H9 (cell line): ENCODE results near the gene DOCK1. TPM values are rescaled to one million over a fixed set of nuclear protein-coding genes. Genes with fewer than 3 reads are reported as not detected.

Experiments used
- DNase-seq: peaks from one replicate; pipeline ENCODE4 v3.0.0-alpha.2; 2017
- H2AFZ ChIP-seq: one replicate; pipeline ENCODE4 v1.6.1; 2013; ENCODE audit warnings: mild to moderate bottlenecking, low read length, control low read depth, moderate library complexity
- H2AK5ac ChIP-seq: 2 replicates; pipeline ENCODE4 v1.6.1; 2013; ENCODE audit warnings: low read length, control low read depth, mixed read lengths; ENCODE audit not compliant: insufficient read length
- H2BK120ac ChIP-seq: one replicate; pipeline ENCODE4 v1.6.1; 2013; ENCODE audit warnings: low read depth, mild to moderate bottlenecking, low read length, control low read depth, inconsistent platforms; ENCODE audit not compliant: poor library complexity, severe bottlenecking
- H2BK12ac ChIP-seq: 2 replicates; pipeline ENCODE4 v1.6.1; 2013; ENCODE audit warnings: low read length, control low read depth, mixed read lengths, low read depth; ENCODE audit not compliant: insufficient read length
- H2BK15ac ChIP-seq: 2 replicates; pipeline ENCODE4 v1.6.1; 2013; ENCODE audit warnings: low read depth, low read length, control low read depth
- H2BK20ac ChIP-seq: one replicate; pipeline ENCODE4 v1.6.1; 2013; ENCODE audit warnings: low read depth, mild to moderate bottlenecking, low read length, control low read depth, inconsistent platforms; ENCODE audit not compliant: poor library complexity, severe bottlenecking
- H2BK5ac ChIP-seq: 2 replicates; pipeline ENCODE4 v1.6.1; 2013; ENCODE audit warnings: low read length, control low read depth, mixed read lengths; ENCODE audit not compliant: insufficient read length
- H3K14ac ChIP-seq: 2 replicates; pipeline ENCODE4 v1.6.1; 2013; ENCODE audit warnings: low read length, control low read depth; ENCODE audit not compliant: insufficient read depth
- H3K18ac ChIP-seq: 2 replicates; pipeline ENCODE4 v1.6.1; 2013; ENCODE audit warnings: low read depth, mild to moderate bottlenecking, mixed read lengths, low read length, control low read depth; ENCODE audit not compliant: insufficient read length
- H3K23ac ChIP-seq: 2 replicates; pipeline ENCODE4 v1.6.1; 2013; ENCODE audit warnings: low read length, control low read depth, mixed read lengths, low read depth; ENCODE audit not compliant: insufficient read length
- H3K23me2 ChIP-seq: 2 replicates; pipeline ENCODE4 v1.6.1; 2013; ENCODE audit warnings: low read depth, mild to moderate bottlenecking, mixed read lengths, low read length, control low read depth; ENCODE audit not compliant: insufficient read length, poor library complexity, severe bottlenecking
- H3K27ac ChIP-seq: 2 replicates; pipeline ENCODE4 v1.5.1; 2013; ENCODE audit warnings: low read length, control low read depth, mixed read lengths, low read depth; ENCODE audit not compliant: insufficient read length
- H3K27me3 ChIP-seq: 2 replicates; pipeline ENCODE4 v1.6.1; 2013; ENCODE audit warnings: low read length, control low read depth, inconsistent platforms; ENCODE audit not compliant: insufficient read depth
- H3K4ac ChIP-seq: 2 replicates; pipeline ENCODE4 v1.6.1; 2013; ENCODE audit warnings: low read depth, mild to moderate bottlenecking, control low read depth, inconsistent platforms, low read length, moderate library complexity
- H3K4me1 ChIP-seq: 2 replicates; pipeline ENCODE4 v1.6.1; 2013; ENCODE audit warnings: low read length, control low read depth, inconsistent platforms; ENCODE audit not compliant: insufficient read depth
- H3K4me2 ChIP-seq: 2 replicates; pipeline ENCODE4 v1.6.1; 2013; ENCODE audit warnings: low read length, control low read depth, mixed read lengths; ENCODE audit not compliant: insufficient read length, insufficient read depth
- H3K56ac ChIP-seq: 2 replicates; pipeline ENCODE4 v1.6.1; 2013; ENCODE audit warnings: low read depth, mild to moderate bottlenecking, mixed read lengths, low read length, control low read depth; ENCODE audit not compliant: insufficient read length
- H3K79me1 ChIP-seq: 2 replicates; pipeline ENCODE4 v1.6.1; 2013; ENCODE audit warnings: low read depth, mild to moderate bottlenecking, moderate library complexity, low read length, control low read depth, inconsistent platforms; ENCODE audit not compliant: insufficient read depth, poor library complexity, severe bottlenecking
- H3K79me2 ChIP-seq: 2 replicates; pipeline ENCODE4 v1.6.1; 2013; ENCODE audit warnings: low read length, control low read depth, inconsistent platforms; ENCODE audit not compliant: insufficient read depth
- H3K9ac ChIP-seq: 2 replicates; pipeline ENCODE4 v1.6.1; 2013; ENCODE audit warnings: low read length, control low read depth, mixed read lengths; ENCODE audit not compliant: insufficient read length; ENCODE audit errors: extremely low read depth
- H3K9me3 ChIP-seq: one replicate; pipeline ENCODE4 v1.6.1; 2013; ENCODE audit warnings: low read depth, low read length, inconsistent platforms; ENCODE audit not compliant: control insufficient read depth
- H3T11ph ChIP-seq: one replicate; pipeline ENCODE4 v1.6.1; 2013; ENCODE audit warnings: mild to moderate bottlenecking, low read length, control low read depth, inconsistent platforms
- H4K20me1 ChIP-seq: one replicate; pipeline ENCODE4 v1.6.1; 2013; ENCODE audit not compliant: control insufficient read depth, insufficient read length, insufficient read depth
- H4K5ac ChIP-seq: 2 replicates; pipeline ENCODE4 v1.6.1; 2013; ENCODE audit warnings: low read depth, mild to moderate bottlenecking, mixed read lengths, low read length, control low read depth; ENCODE audit not compliant: insufficient read length
- H4K8ac ChIP-seq: replicated peaks from 2 replicates; pipeline ENCODE4 v1.6.1; 2013; ENCODE audit warnings: low read length, control low read depth, mixed read lengths, low read depth; ENCODE audit not compliant: insufficient read length
- H4K91ac ChIP-seq: 2 replicates; pipeline ENCODE4 v1.6.1; 2013; ENCODE audit warnings: low read depth, mild to moderate bottlenecking, moderate library complexity, mixed read lengths, low read length, control low read depth; ENCODE audit not compliant: insufficient read length
- H3K27ac Mint-ChIP-seq, 3 experiments: 2 replicates in 2 of 3; 3 replicates in 1 of 3; pipeline ENCODE4 v1.8.0; 2020 to 2021; ENCODE audit warnings: mixed read lengths in 3 of 3, mild to moderate bottlenecking in 1 of 3, moderate library complexity in 1 of 3
- H3K27me3 Mint-ChIP-seq: 2 replicates; pipeline ENCODE4 v1.8.0; 2021; ENCODE audit warnings: low read depth, mild to moderate bottlenecking, moderate library complexity, mixed read lengths
- H3K36me3 Mint-ChIP-seq, 3 experiments: 2 replicates in 2 of 3; 3 replicates in 1 of 3; pipeline ENCODE4 v1.8.0; 2020 to 2021; ENCODE audit warnings: low read depth in 3 of 3, mixed read lengths in 3 of 3; ENCODE audit not compliant: insufficient read depth in 1 of 3
- H3K4me1 Mint-ChIP-seq, 2 experiments: 2 replicates each; pipeline ENCODE4 v1.8.0; 2020; ENCODE audit warnings: mixed read lengths in 2 of 2
- H3K4me3 Mint-ChIP-seq, 2 experiments: 2 replicates in 1 of 2; 3 replicates in 1 of 2; pipeline ENCODE4 v1.8.0; 2020 to 2021; ENCODE audit warnings: mild to moderate bottlenecking in 2 of 2, mixed read lengths in 2 of 2, moderate library complexity in 1 of 2
- H3K9me3 Mint-ChIP-seq, 2 experiments: 2 replicates in 1 of 2; 3 replicates in 1 of 2; pipeline ENCODE4 v1.8.0; 2020; ENCODE audit warnings: mild to moderate bottlenecking in 2 of 2, mixed read lengths in 2 of 2, moderate library complexity in 1 of 2
- CTCF ChIP-seq: fragments of 200-600 bp; sonication (generic); conservative IDR thresholded peaks from 3 replicates; pipeline ENCODE4 v1.8.0; 2021; ENCODE audit warnings: antibody characterized with exemption, mild to moderate bottlenecking
- WGBS: extraction: QIAGEN DNeasy Blood & Tissue Kit; methylation state at CpG from one replicate; pipeline ENCODE4 v1.1.7; 2013; ENCODE audit warnings: missing lambda C conversion rate, low lambda C conversion rate, mixed read lengths; ENCODE audit not compliant: insufficient read length; ENCODE audit errors: extremely low coverage; 5-methylcytosine and 5-hydroxymethylcytosine counted together
- total RNA-seq: library from RNA; stranded (reverse); gene quantifications from 2 replicates; pipeline ENCODE4 v1.2.1, GENCODE V29; 2021

The DOCK1 gene
- total RNA-seq, 1 experiment from 2014 or later: 57.0 TPM

GRCh38 chr10:127142136-127142535 is 236.9 kb downstream of the DOCK1 start:
- Histone ChIP-seq H3K23ac (no peak overlapping the region), H2AFZ (no peak overlapping the region), H3K14ac (no peak overlapping the region; the same call in 1 of the 2 replicates), H3K27me3 (no peaks in the 10 kb centered on the region), H2BK15ac (no peak overlapping the region), H3K27ac (no peak overlapping the region), H3K23me2 (no peaks in the 10 kb centered on the region), H2BK12ac (no peak overlapping the region), H3K56ac (no peak overlapping the region), H3K9ac (no peak overlapping the region), H2BK20ac (no peak overlapping the region), H3K79me1 (no peaks in the 10 kb centered on the region), H3K4me1 (no peaks in the 10 kb centered on the region), H2BK5ac (no peak overlapping the region), H2BK120ac (no peak overlapping the region), H3K9me3 (no peaks in the 10 kb centered on the region), H3K18ac (no peak overlapping the region), H4K5ac (no peak overlapping the region), H4K8ac (no peak overlapping the region), H3K79me2 (no peaks in the 10 kb centered on the region), H3K4ac (no peak overlapping the region), H3T11ph (no peak overlapping the region), H4K91ac (no peak overlapping the region), H3K4me2 (no peak overlapping the region), H2AK5ac (no peak overlapping the region), H4K20me1 (no peaks in the 10 kb centered on the region)
- no peak for DNase-seq
- Mint-ChIP-seq H3K27me3 (no peaks in the 10 kb centered on the region), H3K4me3 (no peak overlapping the region), H3K4me1 (peaks cover 12 to 18% of the 10 kb centered on the region in 2 experiments), H3K9me3 (no peaks in the 10 kb centered on the region), H3K36me3 (peaks cover 3 to 5% (median 3%) of the 10 kb centered on the region in 3 experiments; a peak in 5 of 7 replicates), H3K27ac (no peak overlapping the region; a peak in 1 of 7 replicates)
- TF ChIP-seq CTCF: no peak
- no CpG with 5 or more reads among the region's 6 CpGs for WGBS
